Stomach (tissue), 9 donors: Measurements from ENCODE around the gene TNP1. TPM values are rescaled to one million over a fixed set of nuclear protein-coding genes. Genes with fewer than 3 reads are reported as not detected.

Experiments used
- DNase-seq, 2 donors: peaks; one replicate each; pipeline versions ENCODE4 v3.0.0 to v3.0.0-alpha.2; 2013 to 2019
- H3K27ac ChIP-seq, 5 donors: fragments of 200-600 bp in 4 of 5; sonication (generic) in 4 of 5; one replicate each; pipeline ENCODE4 v1.5.1; 2013 to 2019; ENCODE audit warnings: mild to moderate bottlenecking in 1 of 5, moderate library complexity in 1 of 5
- H3K27me3 ChIP-seq, 3 donors: fragments of 200-600 bp; sonication (generic); one replicate each; pipeline ENCODE4 v1.5.1; 2017 to 2019; ENCODE audit warnings: mixed run types in 1 of 3
- H3K36me3 ChIP-seq, 4 donors: fragments of 200-600 bp; sonication (generic); 1 replicate in 3 of 4; 2 replicates in 1 of 4; pipeline ENCODE4 v1.5.1; 2016 to 2019
- H3K4me1 ChIP-seq, 4 donors: fragments of 200-600 bp; sonication (generic); one replicate each; pipeline ENCODE4 v1.5.1; 2016 to 2019
- H3K4me3 ChIP-seq, 4 donors: fragments of 200-600 bp; sonication (generic) in 3 of 4; one replicate each; pipeline ENCODE4 v1.5.1; 2016 to 2019; ENCODE audit warnings: mild to moderate bottlenecking in 1 of 4
- H3K9me3 ChIP-seq, 4 donors: fragments of 200-600 bp; sonication (generic); one replicate each; pipeline ENCODE4 v1.5.1; 2016 to 2019
- EP300 ChIP-seq: sonication (generic); formaldehyde crosslinking; IDR thresholded peaks from one replicate; pipeline ENCODE4 v1.6.1; 2017; ENCODE audit warnings: antibody characterized with exemption
- POLR2A ChIP-seq, 4 donors: fragments of 450-650 bp; IDR thresholded peaks; one replicate each; pipeline ENCODE4 v1.6.1; 2016; ENCODE audit warnings: antibody characterized with exemption in 4 of 4, control low read depth in 2 of 4, mild to moderate bottlenecking in 1 of 4, moderate library complexity in 1 of 4
- POLR2AphosphoS5 ChIP-seq, 3 donors: sonication (generic); formaldehyde crosslinking; IDR thresholded peaks; one replicate each; pipeline ENCODE4 v1.6.1; 2016; ENCODE audit warnings: antibody characterized with exemption in 3 of 3
- WGBS, 5 donors: extraction: QIAGEN DNeasy Blood & Tissue Kit in 3 of 5; methylation state at CpG; one replicate each; pipeline versions ENCODE4 v1.1.5 to v1.1.7; 2013 to 2018; 5-methylcytosine and 5-hydroxymethylcytosine counted together
- intact Hi-C: fragments of 100-400 bp; cut with DNase I; formaldehyde crosslinking; loops from one replicate; pipeline ENCODE4 v1.15.1; 2023; ENCODE audit warnings: low total_unique reads
- polyA plus RNA-seq, 3 donors: library from polyadenylated mRNA; stranded (reverse); fragments of 200-250 nt; gene quantifications; one replicate each; pipeline ENCODE4 v1.2.3, GENCODE V29; 2013
- total RNA-seq, 5 donors: library from RNA; depleted of rRNA; stranded (reverse); fragments of >200 nt; gene quantifications; one replicate each; pipeline versions ENCODE4 v1.1.0 to v1.2.3, GENCODE V29; 2014 to 2016
- TF ChIP-seq, protein P1 (sequence below), 7 experiments: fragments of 450-650 bp in 4 of 7; fragments of 200-600 bp in 3 of 7; sonication (generic) in 3 of 7; IDR thresholded peaks; one replicate each; pipeline ENCODE4 v1.5.1; 2016 to 2019; ENCODE audit warnings: antibody characterized with exemption in 7 of 7, control low read depth in 2 of 7, mild to moderate bottlenecking in 1 of 7
- donor health status: healthy with polysubstance abuse.
- donor health status: Bipolar disorder and iron deficiency.
- donor health status: healthy.

Gene TNP1
- total and polyA plus RNA-seq, 8 donors = not detected

GRCh38 chr2:216860426-216861137 is 718 bp upstream of the TNP1 start:
- TF ChIP-seq, protein P1, sequence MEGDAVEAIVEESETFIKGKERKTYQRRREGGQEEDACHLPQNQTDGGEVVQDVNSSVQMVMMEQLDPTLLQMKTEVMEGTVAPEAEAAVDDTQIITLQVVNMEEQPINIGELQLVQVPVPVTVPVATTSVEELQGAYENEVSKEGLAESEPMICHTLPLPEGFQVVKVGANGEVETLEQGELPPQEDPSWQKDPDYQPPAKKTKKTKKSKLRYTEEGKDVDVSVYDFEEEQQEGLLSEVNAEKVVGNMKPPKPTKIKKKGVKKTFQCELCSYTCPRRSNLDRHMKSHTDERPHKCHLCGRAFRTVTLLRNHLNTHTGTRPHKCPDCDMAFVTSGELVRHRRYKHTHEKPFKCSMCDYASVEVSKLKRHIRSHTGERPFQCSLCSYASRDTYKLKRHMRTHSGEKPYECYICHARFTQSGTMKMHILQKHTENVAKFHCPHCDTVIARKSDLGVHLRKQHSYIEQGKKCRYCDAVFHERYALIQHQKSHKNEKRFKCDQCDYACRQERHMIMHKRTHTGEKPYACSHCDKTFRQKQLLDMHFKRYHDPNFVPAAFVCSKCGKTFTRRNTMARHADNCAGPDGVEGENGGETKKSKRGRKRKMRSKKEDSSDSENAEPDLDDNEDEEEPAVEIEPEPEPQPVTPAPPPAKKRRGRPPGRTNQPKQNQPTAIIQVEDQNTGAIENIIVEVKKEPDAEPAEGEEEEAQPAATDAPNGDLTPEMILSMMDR (IDR thresholded peaks at IDR 0.05) = no peak
- TF ChIP-seq EP300 = no peak
- no peak for TF ChIP-seq POLR2A (IDR thresholded peaks at IDR 0.05)
- no peak for TF ChIP-seq POLR2AphosphoS5 (IDR thresholded peaks at IDR 0.05)
- no peaks in the 10 kb centered on the region for H3K27me3 ChIP-seq
- H3K27ac ChIP-seq = no peak overlapping the region
- H3K9me3 ChIP-seq = no peaks in the 10 kb centered on the region
- DNase-seq = no peak
- WGBS, 5 donors = 50 to 86% (median 83%) methylated on average over 2 of the region's 2 CpGs
- H3K36me3 ChIP-seq = no peaks in the 10 kb centered on the region
- no peak overlapping the region for H3K4me3 ChIP-seq
- intact Hi-C loops = no loop called here
- peaks cover 0 to 21% (median 5%) of the 10 kb centered on the region in 4 donors for H3K4me1 ChIP-seq

DNA sequence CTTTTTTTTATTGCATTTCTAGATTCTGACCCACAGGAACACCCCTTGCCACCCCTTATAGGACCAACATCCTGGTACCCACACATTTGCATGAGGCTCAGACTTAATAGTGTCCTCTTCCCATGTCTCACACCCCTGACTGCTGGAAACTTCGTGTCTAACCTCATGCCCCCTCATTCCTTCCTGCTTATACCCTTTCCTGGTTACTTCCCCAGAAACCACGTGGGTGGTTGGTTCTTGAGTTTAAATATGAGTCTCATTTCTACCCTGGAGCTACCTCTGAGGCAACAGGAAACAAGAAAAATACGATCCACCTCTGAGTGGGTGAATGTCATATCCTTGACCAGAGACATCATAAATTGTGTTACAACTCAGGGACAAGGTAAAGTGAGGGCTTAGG is 1.6 kb downstream of the TNP1 start:
- H3K36me3 ChIP-seq = no peaks in the 10 kb centered on the region
- intact Hi-C loops = no loop called here
- H3K27me3 ChIP-seq = no peaks in the 10 kb centered on the region
- H3K9me3 ChIP-seq = no peaks in the 10 kb centered on the region
- H3K4me1 ChIP-seq = peaks cover 0 to 16% (median 7%) of the 10 kb centered on the region in 4 donors
- no peak for TF ChIP-seq POLR2A (IDR thresholded peaks at IDR 0.05)
- TF ChIP-seq, protein P1 (IDR thresholded peaks at IDR 0.05) = no peak
- TF ChIP-seq EP300 = no peak
- no peak for TF ChIP-seq POLR2AphosphoS5 (IDR thresholded peaks at IDR 0.05)
- no peak for DNase-seq
- H3K27ac ChIP-seq = no peak overlapping the region
- no peak overlapping the region for H3K4me3 ChIP-seq
- 56 to 63% (median 58%) methylated on average over 3 of the region's 3 CpGs for whole genome bisulfite sequencing, 5 donors

- intact Hi-C loops = no loop called here
- Histone ChIP-seq H3K27ac (no peak overlapping the region), H3K36me3 (no peaks in the 10 kb centered on the region), H3K9me3 (no peaks in the 10 kb centered on the region), H3K4me3 (no peak overlapping the region), H3K4me1 (peaks cover 0 to 16% (median 7%) of the 10 kb centered on the region in 4 donors), H3K27me3 (no peaks in the 10 kb centered on the region)
- TF ChIP-seq, protein P1 (IDR thresholded peaks at IDR 0.05) = no peak
- TF ChIP-seq EP300 = no peak
- no peak for TF ChIP-seq POLR2A (IDR thresholded peaks at IDR 0.05)
- TF ChIP-seq POLR2AphosphoS5 (IDR thresholded peaks at IDR 0.05) = no peak
- DNase-seq = peak in 1 of 2 donors; percentile 50
- 63 to 80% (median 70%) methylated on average over 3 of the region's 3 CpGs for WGBS, 5 donors
Observed at GRCh38 chr2:216857131-216857550, 2.7 kb downstream of the TNP1 start.

DNA sequence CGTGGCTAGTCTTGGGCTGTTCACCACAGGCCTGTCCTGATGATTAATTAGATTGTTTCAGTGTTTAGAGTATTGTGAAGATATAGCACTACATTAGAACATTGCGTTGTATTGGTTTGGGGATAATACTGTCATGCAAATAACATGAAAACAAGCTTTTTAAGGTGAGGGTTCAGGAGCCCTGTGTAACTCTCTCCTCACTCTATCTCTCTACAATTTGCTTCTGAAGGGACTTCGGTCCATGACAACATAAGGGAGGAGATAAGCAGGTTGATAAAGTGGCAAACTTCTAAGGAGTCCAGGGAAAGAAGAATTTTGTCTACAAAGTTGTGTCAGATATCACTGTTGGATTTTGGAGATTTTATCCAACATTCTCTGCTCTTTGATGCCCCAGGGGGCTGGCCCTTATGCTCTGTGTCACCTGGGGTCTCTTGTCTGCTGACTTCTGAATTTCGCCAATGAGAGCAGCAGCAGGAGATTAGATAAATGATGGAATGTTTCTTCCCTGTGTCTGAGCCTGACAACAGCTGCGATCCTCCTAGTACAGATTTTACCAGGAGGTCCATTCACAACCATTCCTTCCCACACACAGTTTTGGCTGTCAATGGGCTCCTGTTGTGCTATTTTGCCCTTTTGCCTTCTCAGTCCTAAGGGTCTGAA is 3.3 kb downstream of the TNP1 start:
- Histone ChIP-seq H3K36me3 (no peaks in the 10 kb centered on the region), H3K27ac (no peak overlapping the region), H3K4me1 (peaks cover 0 to 16% (median 7%) of the 10 kb centered on the region in 4 donors), H3K27me3 (no peaks in the 10 kb centered on the region), H3K4me3 (no peak overlapping the region), H3K9me3 (no peaks in the 10 kb centered on the region)
- intact Hi-C loops = no loop called here
- DNase-seq = no peak
- WGBS, 5 donors = 71 to 76% (median 75%) methylated on average over 5 of the region's 5 CpGs
- TF ChIP-seq POLR2A (IDR thresholded peaks at IDR 0.05) (no peak), POLR2AphosphoS5 (IDR thresholded peaks at IDR 0.05) (no peak), EP300 (no peak)
- TF ChIP-seq, protein P1 (IDR thresholded peaks at IDR 0.05) = no peak
